GM19025 (cell line): ENCODE results near the gene ITGAV.
A peak's percentile ranks its signal among the peaks of the same experiment; 100 is the strongest.

Source experiments
- ATAC-seq: cut with Tn5 transposase; IDR thresholded peaks from one replicate; pipeline ENCODE4 v1.9.1; 2021; ENCODE audit warnings: mild to moderate bottlenecking, low read depth, moderate library complexity; ENCODE audit not compliant: unreplicated experiment

Gene ITGAV

DNA sequence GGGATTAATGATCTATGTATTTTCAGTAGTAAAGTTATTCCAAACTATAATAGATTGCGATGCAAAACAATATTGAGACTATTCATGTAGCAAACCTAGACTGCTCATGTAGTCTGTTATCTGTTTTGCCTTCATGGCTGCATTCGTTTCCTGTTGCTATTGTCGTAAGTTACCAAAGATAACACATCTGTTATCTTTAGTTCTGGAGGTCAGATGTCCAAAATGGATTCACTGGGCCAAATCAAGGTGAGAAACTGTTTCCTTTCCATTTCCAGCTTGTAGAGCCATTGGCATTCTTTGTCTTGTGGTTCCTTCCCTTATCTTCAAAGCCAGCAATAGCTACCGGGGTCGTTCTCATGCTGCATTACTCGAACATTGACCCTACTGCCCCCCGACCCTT, 20.9 kb downstream of the ITGAV start:
- ATAC-seq: no peak

- ATAC-seq: no peak
Observed at GRCh38 chr2:186611526-186611925, 21.7 kb downstream of the ITGAV start.

- no peak for ATAC-seq
Observed at GRCh38 chr2:186612026-186612425, 22.2 kb downstream of the ITGAV start.

GRCh38 chr2:186612555-186613440, 22.9 kb downstream of the ITGAV start:
- no peak for ATAC-seq

DNA sequence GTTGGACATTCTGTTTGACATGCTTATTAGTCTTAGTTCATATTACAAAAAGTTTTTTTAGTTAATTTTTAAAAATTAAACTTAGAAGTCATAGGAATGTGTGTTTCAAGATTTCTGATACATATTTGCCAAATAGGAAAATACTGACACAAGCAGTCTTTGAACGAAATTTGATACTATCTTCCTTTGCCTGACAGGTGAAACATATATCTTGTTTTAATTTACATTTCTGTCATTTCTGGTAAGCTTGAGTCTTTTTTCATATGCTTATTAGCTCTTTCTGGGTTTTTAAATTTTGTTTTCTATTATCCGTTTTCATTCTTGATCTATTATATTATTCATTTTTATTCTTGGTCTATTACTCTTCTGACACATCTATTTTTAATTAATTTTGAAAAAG, 24.5 kb downstream of the ITGAV start:
- ATAC-seq: no peak

- no peak for ATAC-seq
Observed at GRCh38 chr2:186617148-186617547, 27.3 kb downstream of the ITGAV start.

DNA sequence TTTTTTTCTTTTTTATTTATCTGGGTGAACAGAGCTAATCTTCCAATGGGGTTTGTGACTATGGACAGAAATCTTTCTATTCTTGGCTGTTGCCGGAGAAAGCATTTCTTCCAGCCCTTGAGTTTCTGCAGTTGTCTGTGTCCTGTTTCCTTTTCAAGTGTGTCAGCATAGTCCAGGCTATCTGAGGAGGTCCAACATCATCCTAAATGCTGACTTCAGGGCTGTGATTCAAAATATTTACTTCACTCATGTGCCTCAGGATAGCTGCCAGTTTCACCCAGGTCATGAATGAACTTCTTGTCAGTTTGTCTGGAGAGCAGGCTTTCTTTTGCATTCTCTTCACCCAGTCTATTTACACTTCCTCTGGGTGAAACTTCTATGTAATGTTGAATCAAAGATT, 27.9 kb downstream of the ITGAV start:
- ATAC-seq: no peak

DNA sequence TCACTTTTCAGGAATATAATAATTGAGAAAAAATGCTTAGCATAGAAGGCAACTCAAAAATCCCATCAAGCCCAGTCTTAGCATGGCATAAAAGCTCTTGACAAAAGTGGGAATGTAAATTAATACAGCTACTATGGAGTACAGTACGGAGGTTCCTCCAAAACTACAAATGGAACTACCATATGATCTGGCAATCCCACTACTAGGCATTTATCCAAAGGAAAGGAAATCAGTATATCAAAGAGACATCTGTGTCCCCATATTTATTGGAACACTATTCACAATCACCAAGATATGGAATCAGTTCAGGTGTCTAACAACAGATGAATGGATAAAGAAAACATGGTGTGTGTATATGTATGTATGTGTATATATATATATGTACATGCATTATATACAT, 28.8 kb downstream of the ITGAV start:
- no peak for ATAC-seq

GRCh38 chr2:186623084-186623483, 33.2 kb downstream of the ITGAV start:
- ATAC-seq: no peak

DNA sequence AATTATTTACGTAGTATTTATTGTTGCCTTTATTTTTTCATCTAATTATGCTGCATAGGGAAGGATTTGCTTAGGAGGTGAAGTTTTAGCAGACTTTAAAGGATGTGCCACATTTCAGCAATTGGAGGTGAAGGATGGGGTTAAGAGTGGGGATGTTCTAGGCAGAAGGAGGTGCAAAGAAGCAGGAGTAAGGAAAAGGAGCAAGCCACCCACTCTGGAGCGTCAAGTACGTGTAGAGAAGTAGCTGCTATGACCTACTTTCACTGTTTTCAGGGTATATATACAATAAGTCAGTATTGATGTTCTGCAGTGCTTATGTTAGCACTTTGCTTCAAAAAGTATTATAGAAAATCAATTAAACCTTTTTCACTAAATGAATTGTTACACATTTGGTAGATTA, 34.4 kb downstream of the ITGAV start:
- ATAC-seq: no peak

- ATAC-seq: no peak
Observed at GRCh38 chr2:186629250-186629996, 39.6 kb downstream of the ITGAV start.

DNA sequence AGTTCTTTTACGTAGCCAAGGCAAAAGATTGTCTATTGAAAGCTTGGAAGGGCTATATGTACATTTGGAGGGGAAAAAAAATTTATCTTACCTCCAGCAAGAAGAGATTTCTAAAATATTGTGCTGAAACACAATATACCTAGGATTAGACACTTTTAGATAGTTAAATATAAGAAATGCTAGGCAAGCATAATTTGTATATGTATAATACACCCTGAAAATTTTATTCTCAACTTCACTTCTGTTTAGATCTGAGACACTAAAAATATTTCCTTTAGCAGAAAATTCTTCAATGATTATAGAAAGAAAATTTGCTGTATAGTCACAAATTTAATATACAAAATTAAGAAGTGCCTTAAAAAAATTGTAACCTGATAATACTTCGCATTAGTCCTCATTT, 42.6 kb downstream of the ITGAV start:
- ATAC-seq: no peak

GRCh38 chr2:186634701-186635100, 44.8 kb downstream of the ITGAV start:
- no peak for ATAC-seq

DNA sequence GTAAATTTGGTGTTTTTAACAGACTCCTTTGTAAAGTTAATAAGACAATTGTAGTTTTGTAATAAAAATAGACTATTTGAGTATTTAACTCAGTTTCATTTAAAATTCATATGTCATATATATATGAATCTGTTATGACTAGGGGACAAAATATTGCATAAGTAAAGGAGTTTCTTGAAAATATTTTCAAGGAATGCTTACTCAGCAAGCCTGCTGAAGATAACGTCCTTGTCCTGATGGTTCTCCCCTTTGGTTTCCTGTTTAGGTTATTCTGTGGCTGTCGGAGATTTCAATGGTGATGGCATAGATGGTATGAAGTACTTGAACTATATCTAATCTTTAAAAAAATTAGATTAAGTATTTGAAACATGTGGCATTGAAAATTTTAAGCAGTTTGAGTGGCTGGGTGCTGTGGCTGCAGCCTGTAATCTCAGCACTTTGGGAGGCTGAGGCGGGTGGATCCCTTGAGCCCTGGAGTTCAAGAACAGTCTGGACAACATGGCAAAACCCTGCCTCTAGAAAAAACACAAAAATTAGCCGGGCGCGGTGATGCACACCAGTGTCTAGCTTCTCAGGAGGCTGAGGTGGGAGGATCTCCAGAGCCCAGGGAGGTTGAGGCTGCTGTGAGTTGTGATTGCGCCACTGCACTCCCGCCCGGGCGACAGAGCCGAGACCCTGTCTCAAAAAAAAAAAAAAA, 47.1 kb downstream of the ITGAV start:
- ATAC-seq: no peak

- no peak for ATAC-seq
Observed at GRCh38 chr2:186637497-186637800, 47.6 kb downstream of the ITGAV start.

DNA sequence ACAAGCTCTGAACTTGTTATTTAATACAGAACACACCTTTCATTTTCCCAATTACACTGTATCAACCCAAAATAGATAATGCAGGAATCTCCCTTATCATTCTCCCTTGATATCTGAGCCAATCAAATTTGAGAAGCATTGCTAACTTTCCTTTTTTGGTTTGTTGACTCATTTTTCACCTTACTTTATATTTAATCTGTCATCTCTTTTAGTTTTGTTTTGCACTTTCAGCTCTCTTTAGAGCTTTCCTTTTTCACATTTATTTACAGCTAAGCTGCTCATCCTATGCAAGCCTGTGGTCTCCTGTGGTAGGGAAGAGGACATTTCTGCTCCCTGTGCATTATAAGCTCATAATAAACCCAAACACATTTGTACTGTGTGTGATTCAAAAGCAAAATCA, 50.1 kb downstream of the ITGAV start:
- ATAC-seq: peak; percentile 62

GRCh38 chr2:186641132-186641806, 51.4 kb downstream of the ITGAV start:
- ATAC-seq: peak; percentile 15

DNA sequence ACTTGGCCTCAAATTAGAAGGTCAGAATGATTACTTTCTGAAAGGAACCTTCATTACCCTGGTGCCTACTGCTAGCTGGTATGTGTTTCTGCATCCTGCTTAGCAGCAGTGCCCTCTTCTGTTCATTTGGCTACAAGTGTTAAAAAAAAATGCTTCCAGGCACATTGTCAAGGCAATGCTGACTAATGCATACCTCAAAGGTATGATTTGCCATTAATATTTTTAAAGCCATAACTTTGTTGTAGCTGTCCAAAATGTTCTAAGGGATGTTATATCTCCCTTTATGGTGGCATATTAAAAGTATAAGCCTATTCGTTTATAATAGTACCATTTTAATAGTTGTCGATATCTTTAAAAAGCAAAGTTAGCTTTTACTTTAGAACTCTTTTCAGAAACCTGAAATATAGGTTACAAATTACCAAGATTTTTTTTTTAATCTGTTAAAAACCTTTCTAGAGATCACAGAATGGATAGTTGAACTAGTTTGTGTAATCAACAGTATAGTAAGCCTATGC, 52.0 kb downstream of the ITGAV start:
- peak; percentile 64 for ATAC-seq

GRCh38 chr2:186644791-186645190, 54.9 kb downstream of the ITGAV start:
- ATAC-seq: no peak

DNA sequence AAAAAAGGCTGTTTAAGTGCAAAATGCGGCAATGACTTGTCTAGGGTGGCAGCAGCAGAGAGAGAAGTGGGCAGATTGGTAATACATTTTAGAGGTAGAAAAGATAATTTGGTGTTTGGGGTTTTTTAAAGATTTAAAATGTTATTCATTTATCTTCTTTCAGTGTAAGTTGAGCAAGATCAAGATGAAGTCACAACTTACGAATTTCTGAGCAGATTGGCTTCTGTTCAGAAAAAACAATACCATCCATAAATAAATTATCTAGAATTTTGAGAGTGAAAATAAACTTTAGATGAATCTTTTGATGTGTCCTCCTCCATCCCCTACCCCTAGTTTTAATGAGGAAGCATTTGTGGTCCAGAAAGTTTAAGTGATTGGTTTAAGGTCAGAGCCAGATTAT, 56.1 kb downstream of the ITGAV start:
- ATAC-seq: no peak

- no peak for ATAC-seq
Observed at GRCh38 chr2:186648130-186648529, 58.3 kb downstream of the ITGAV start.
